Activated CD4-positive, alpha-beta T cell treated with anti-CD3 and anti-CD28 coated beads, Interleukin-2, amount 50 U/mL, for 1 hour (primary cell): Measurements from ENCODE around the gene MAGEE2.
"Not testable (repeated sequence)": the region's sequence is repeated elsewhere in the genome, so short reads cannot be mapped to it uniquely, and the experiment has no call there.

ENCODE experiments used
- DNase-seq: peaks from one replicate; pipeline ENCODE4 v3.0.0-alpha.2; 2020

MAGEE2 gene

GRCh38 chrX:75784680-75785491, at the start of gene MAGEE2:
Gene MAGEE2, minus strand, starts transcription at chrX:75785254. Its CDS starts 203 bp downstream, at chrX:75785051.
- peak; percentile 6 for DNase-seq

- no peak for DNase-seq
Measured at GRCh38 chrX:75786290-75786689, 1.2 kb upstream of the MAGEE2 start.

- no peak for DNase-seq
Measured at GRCh38 chrX:75781611-75782010, 3.4 kb downstream of the MAGEE2 start.

- not testable (repeated sequence) for DNase-seq
Measured at GRCh38 chrX:75768063-75768462, 17.0 kb downstream of the MAGEE2 start.

GRCh38 chrX:75748431-75748830, 36.6 kb downstream of the MAGEE2 start:
- DNase-seq, result no peak

- DNase-seq, result peak; percentile 16
Measured at GRCh38 chrX:75746891-75747639, 38.0 kb downstream of the MAGEE2 start.
